ENCODE results near the gene DVL2.

DNA sequence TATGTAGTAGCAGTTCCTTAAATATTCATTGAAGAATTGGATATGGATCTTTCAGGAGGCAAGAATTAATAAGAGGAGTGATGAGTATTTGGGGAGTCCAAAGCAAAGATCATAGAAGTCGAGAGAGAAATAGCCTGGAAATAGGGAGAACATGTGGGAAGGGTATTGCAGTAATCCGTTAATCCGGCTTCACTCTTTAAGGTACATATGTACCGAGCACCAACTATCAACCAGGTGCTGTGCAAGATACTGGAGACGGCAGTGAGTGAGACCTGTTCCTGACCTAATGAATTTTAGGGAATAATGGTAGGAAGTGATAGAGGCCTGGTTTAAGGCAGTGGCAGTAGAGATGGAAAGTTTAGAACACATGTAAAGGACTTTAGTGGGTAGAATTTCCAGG lies 18.8 kb upstream of the DVL2 start:
- TF ChIP-seq ARNTL (CRISPR knock-in tag; IDR thresholded peaks at IDR 0.05; ENCODE audit: borderline replicate concordance, low read depth) = no peak
- TF ChIP-seq, protein P1, sequence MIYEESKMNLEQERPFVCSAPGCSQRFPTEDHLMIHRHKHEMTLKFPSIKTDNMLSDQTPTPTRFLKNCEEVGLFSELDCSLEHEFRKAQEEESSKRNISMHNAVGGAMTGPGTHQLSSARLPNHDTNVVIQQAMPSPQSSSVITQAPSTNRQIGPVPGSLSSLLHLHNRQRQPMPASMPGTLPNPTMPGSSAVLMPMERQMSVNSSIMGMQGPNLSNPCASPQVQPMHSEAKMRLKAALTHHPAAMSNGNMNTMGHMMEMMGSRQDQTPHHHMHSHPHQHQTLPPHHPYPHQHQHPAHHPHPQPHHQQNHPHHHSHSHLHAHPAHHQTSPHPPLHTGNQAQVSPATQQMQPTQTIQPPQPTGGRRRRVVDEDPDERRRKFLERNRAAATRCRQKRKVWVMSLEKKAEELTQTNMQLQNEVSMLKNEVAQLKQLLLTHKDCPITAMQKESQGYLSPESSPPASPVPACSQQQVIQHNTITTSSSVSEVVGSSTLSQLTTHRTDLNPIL (CRISPR knock-in tag; IDR thresholded peaks at IDR 0.05; ENCODE audit: low read depth) = no peak
- TF ChIP-seq, protein P2, sequence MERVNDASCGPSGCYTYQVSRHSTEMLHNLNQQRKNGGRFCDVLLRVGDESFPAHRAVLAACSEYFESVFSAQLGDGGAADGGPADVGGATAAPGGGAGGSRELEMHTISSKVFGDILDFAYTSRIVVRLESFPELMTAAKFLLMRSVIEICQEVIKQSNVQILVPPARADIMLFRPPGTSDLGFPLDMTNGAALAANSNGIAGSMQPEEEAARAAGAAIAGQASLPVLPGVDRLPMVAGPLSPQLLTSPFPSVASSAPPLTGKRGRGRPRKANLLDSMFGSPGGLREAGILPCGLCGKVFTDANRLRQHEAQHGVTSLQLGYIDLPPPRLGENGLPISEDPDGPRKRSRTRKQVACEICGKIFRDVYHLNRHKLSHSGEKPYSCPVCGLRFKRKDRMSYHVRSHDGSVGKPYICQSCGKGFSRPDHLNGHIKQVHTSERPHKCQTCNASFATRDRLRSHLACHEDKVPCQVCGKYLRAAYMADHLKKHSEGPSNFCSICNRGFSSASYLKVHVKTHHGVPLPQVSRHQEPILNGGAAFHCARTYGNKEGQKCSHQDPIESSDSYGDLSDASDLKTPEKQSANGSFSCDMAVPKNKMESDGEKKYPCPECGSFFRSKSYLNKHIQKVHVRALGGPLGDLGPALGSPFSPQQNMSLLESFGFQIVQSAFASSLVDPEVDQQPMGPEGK (CRISPR knock-in tag; IDR thresholded peaks at IDR 0.05; ENCODE audit: borderline replicate concordance) = no peak
- TF ChIP-seq BACH2 (CRISPR knock-in tag; IDR thresholded peaks at IDR 0.05; ENCODE audit: borderline replicate concordance) = no peak
- TF ChIP-seq GLIS3 (CRISPR knock-in tag; IDR thresholded peaks at IDR 0.05) = no peak
- no peak for TF ChIP-seq ZFP30 (CRISPR knock-in tag; IDR thresholded peaks at IDR 0.05)
- TF ChIP-seq ZNF8 (CRISPR knock-in tag; IDR thresholded peaks at IDR 0.05) = no peak
- TF ChIP-seq ZNF565 (CRISPR knock-in tag; conservative IDR thresholded peaks at IDR 0.05; ENCODE audit: low read depth) = no peak
- no peak for TF ChIP-seq ISL1 (CRISPR knock-in tag; IDR thresholded peaks at IDR 0.05)
